ENCODE data around the gene IRGQ. TPM values are rescaled to one million over a fixed set of nuclear protein-coding genes. Genes with fewer than 3 reads are reported as not detected.

IRGQ gene
- total RNA-seq, 1 donor from 2014 or later = 21.1 TPM

- H3K9me3 ChIP-seq = no peaks in the 10 kb centered on the region
- TF ChIP-seq CTCF (IDR thresholded peaks at IDR 0.05) = no peak
- intact Hi-C loops (cut with DNase I) = no loop called here
- peaks cover 41% of the 10 kb centered on the region for H3K36me3 ChIP-seq
- H3K4me3 ChIP-seq = no peak overlapping the region
- H3K4me1 ChIP-seq = peaks cover 38% of the 10 kb centered on the region
- no peak overlapping the region for H3K27ac ChIP-seq
- DNase-seq (no peak), ATAC-seq (no peak)
- no peaks in the 10 kb centered on the region for H3K27me3 ChIP-seq (ENCODE audit: low read depth)
Measured at GRCh38 chr19:43598445-43599240, 2.7 kb upstream of the IRGQ start.

GRCh38 chr19:43597876-43598275 lies 1.9 kb upstream of the IRGQ start:
- Histone ChIP-seq H3K27ac (no peak overlapping the region), H3K9me3 (no peaks in the 10 kb centered on the region), H3K4me1 (peaks cover 41% of the 10 kb centered on the region), H3K36me3 (peaks cover 49% of the 10 kb centered on the region), H3K27me3 (ENCODE audit: low read depth) (no peaks in the 10 kb centered on the region), H3K4me3 (peak overlapping the region; percentile 77)
- intact Hi-C loops (cut with DNase I) = no loop called here
- DNase-seq (no peak), ATAC-seq (no peak)
- TF ChIP-seq CTCF (IDR thresholded peaks at IDR 0.05) = no peak

- Histone ChIP-seq H3K4me1 (peaks cover 41% of the 10 kb centered on the region), H3K27me3 (ENCODE audit: low read depth) (no peaks in the 10 kb centered on the region), H3K4me3 (peak overlapping the region; percentile 77), H3K36me3 (peaks cover 58% of the 10 kb centered on the region), H3K27ac (peak overlapping the region; percentile 99), H3K9me3 (no peaks in the 10 kb centered on the region)
- TF ChIP-seq CTCF (IDR thresholded peaks at IDR 0.05) = no peak
- DNase-seq = no peak
- intact Hi-C loops (cut with DNase I) = no loop called here
- ATAC-seq = no peak
Measured at GRCh38 chr19:43596842-43597461, 1.0 kb upstream of the IRGQ start.

GRCh38 chr19:43595605-43595998 lies 332 bp downstream of the IRGQ start:
- Histone ChIP-seq H3K4me1 (peaks cover 41% of the 10 kb centered on the region), H3K9me3 (no peaks in the 10 kb centered on the region), H3K36me3 (peaks cover 59% of the 10 kb centered on the region), H3K27ac (peak overlapping the region; percentile 99), H3K27me3 (ENCODE audit: low read depth) (no peaks in the 10 kb centered on the region), H3K4me3 (peak overlapping the region; percentile 77)
- peak; percentile 56 for DNase-seq
- no peak for TF ChIP-seq CTCF (IDR thresholded peaks at IDR 0.05)
- intact Hi-C loops (cut with DNase I) = no loop called here
- peak; percentile 23 to 40 for ATAC-seq

GRCh38 chr19:43594710-43595604 lies 977 bp downstream of the IRGQ start:
- intact Hi-C loops (cut with DNase I) = no loop called here
- Histone ChIP-seq H3K27me3 (ENCODE audit: low read depth) (no peaks in the 10 kb centered on the region), H3K27ac (peak overlapping the region; percentile 99), H3K4me3 (peak overlapping the region; percentile 77), H3K9me3 (no peaks in the 10 kb centered on the region), H3K4me1 (peaks cover 41% of the 10 kb centered on the region), H3K36me3 (peaks cover 61% of the 10 kb centered on the region)
- ATAC-seq = peak; percentile 43 to 51
- peak; percentile 67 for TF ChIP-seq CTCF (IDR thresholded peaks at IDR 0.05)
- DNase-seq = peak; percentile 77
